Mucosa of rectum (tissue), 2 donors: ENCODE measurements around the gene SMARCA1.

Source experiments
- H3K27ac ChIP-seq, 2 donors: one replicate each; pipeline ENCODE4 v1.7.0; 2013; ENCODE audit warnings: inconsistent platforms in 2 of 2, low read depth in 2 of 2, low read length in 2 of 2
- H3K27me3 ChIP-seq, 2 donors: one replicate each; pipeline ENCODE4 v1.7.0; 2013; ENCODE audit warnings: low read length in 2 of 2; ENCODE audit not compliant: control insufficient read depth in 2 of 2, insufficient read depth in 2 of 2
- H3K36me3 ChIP-seq, 2 donors: one replicate each; pipeline ENCODE4 v1.7.0; 2013; ENCODE audit warnings: low read length in 2 of 2; ENCODE audit not compliant: control insufficient read depth in 2 of 2, insufficient read depth in 2 of 2
- H3K4me1 ChIP-seq, 2 donors: one replicate each; pipeline ENCODE4 v1.7.0; 2013; ENCODE audit warnings: low read length in 2 of 2, mild to moderate bottlenecking in 1 of 2; ENCODE audit not compliant: control insufficient read depth in 2 of 2, insufficient read depth in 2 of 2
- H3K4me3 ChIP-seq, 2 donors: one replicate each; pipeline ENCODE4 v1.7.0; 2013; ENCODE audit warnings: low read length in 2 of 2
- H3K9ac ChIP-seq, 2 donors: one replicate each; pipeline ENCODE4 v1.7.0; 2013; ENCODE audit warnings: low read length in 2 of 2, low read depth in 1 of 2, mild to moderate bottlenecking in 1 of 2
- H3K9me3 ChIP-seq, 2 donors: one replicate each; pipeline ENCODE4 v1.7.0; 2013; ENCODE audit warnings: low read length in 2 of 2; ENCODE audit not compliant: control insufficient read depth in 2 of 2
- donor health status: healthy.
- donor health status: Normal muscosa, but diverticular disease.

Gene SMARCA1

DNA sequence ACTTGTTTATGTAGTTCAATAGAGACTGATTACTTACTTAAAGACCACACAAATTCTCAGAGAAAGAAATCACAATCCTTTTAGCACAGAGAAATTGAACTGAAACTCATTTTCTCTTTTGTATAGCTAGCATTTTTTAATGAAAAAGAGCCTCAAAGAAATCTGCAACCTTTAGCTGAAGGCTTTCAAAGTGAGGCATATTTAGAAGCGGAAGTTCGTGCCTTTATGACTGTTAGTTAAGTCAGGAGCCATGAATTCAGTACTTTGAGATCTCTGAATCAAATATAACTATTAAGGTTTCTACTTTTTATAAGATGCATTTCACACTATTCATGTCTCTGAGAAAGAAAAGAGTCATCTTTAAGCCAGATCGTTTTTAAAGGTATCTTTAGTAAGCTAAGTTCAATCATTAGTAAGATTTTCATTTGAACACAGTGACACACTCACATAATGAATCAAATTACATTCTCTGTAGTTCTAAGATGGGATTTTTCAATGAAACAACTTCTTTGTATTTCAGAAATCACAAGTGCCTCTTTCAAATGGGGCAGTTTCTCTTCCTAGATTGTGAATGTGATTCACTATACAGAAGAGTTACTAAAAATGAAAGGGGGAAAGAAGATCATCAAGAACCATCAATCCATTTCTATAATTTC is 61.4 kb downstream of the SMARCA1 start:
- no peak overlapping the region for H3K9ac ChIP-seq
- H3K9me3 ChIP-seq = no peaks in the 10 kb centered on the region
- no peak overlapping the region for H3K27ac ChIP-seq
- no peaks in the 10 kb centered on the region for H3K27me3 ChIP-seq
- no peaks in the 10 kb centered on the region for H3K4me1 ChIP-seq
- no peak overlapping the region for H3K4me3 ChIP-seq
- no peaks in the 10 kb centered on the region for H3K36me3 ChIP-seq

- Histone ChIP-seq H3K27me3 (no peaks in the 10 kb centered on the region), H3K4me1 (no peaks in the 10 kb centered on the region), H3K36me3 (no peaks in the 10 kb centered on the region), H3K9me3 (no peaks in the 10 kb centered on the region), H3K4me3 (no peak overlapping the region), H3K27ac (no peak overlapping the region), H3K9ac (no peak overlapping the region)
Measured at GRCh38 chrX:129452523-129452922, 70.8 kb downstream of the SMARCA1 start.

DNA sequence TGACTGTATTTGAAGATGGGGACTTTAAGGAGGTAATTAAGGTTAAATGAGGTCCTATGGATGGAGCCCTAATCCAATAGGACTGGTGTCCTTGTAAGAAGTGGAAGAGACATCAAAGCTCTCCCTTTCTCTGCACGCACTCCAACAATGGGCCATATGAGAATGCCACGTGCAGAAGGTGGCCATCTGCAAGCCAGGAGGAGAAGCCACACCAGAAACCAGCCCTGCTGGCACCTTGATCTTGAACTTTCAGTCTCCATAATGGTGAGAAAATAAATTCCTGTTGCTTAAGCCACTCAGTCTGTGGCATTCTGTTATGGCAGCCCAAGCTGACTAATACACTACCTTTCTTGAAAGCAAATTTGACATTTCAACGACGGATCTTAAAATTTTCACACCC is 73.2 kb downstream of the SMARCA1 start:
- Histone ChIP-seq H3K4me3 (no peak overlapping the region), H3K27me3 (no peaks in the 10 kb centered on the region), H3K9me3 (no peaks in the 10 kb centered on the region), H3K27ac (no peak overlapping the region), H3K36me3 (no peaks in the 10 kb centered on the region), H3K4me1 (no peaks in the 10 kb centered on the region), H3K9ac (no peak overlapping the region)

GRCh38 chrX:129449148-129449547 is 74.1 kb downstream of the SMARCA1 start:
- no peak overlapping the region for H3K9ac ChIP-seq
- H3K27ac ChIP-seq = no peak overlapping the region
- H3K4me3 ChIP-seq = no peak overlapping the region
- no peaks in the 10 kb centered on the region for H3K4me1 ChIP-seq
- no peaks in the 10 kb centered on the region for H3K36me3 ChIP-seq
- H3K9me3 ChIP-seq = no peaks in the 10 kb centered on the region
- H3K27me3 ChIP-seq = no peaks in the 10 kb centered on the region

DNA sequence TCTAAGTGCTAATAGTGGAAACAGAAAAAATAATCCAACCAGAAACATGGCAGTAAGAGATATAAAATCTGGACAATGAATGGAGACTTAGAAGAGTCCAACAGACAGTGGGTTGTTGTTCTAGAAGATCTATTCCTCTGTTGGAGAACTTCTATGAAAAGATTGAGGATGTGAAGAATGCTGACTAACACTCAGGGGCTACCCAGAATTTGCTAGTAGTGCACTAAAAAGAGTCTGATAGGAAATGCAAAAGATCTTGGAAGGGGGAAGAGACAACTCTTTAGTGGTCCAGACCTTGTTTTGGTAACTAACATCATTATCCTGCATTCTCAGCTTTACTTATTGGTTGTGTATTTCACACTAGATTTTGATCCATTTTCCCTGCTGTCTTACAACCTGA is 77.9 kb downstream of the SMARCA1 start:
- H3K4me1 ChIP-seq = no peaks in the 10 kb centered on the region
- no peak overlapping the region for H3K27ac ChIP-seq
- no peaks in the 10 kb centered on the region for H3K9me3 ChIP-seq
- no peak overlapping the region for H3K9ac ChIP-seq
- no peaks in the 10 kb centered on the region for H3K36me3 ChIP-seq
- H3K27me3 ChIP-seq = no peaks in the 10 kb centered on the region
- H3K4me3 ChIP-seq = no peak overlapping the region

GRCh38 chrX:129433945-129434344 is 89.3 kb downstream of the SMARCA1 start:
- Histone ChIP-seq H3K4me1 (no peaks in the 10 kb centered on the region), H3K9ac (no peak overlapping the region), H3K9me3 (no peaks in the 10 kb centered on the region), H3K27ac (no peak overlapping the region), H3K4me3 (no peak overlapping the region), H3K27me3 (no peaks in the 10 kb centered on the region), H3K36me3 (no peaks in the 10 kb centered on the region)

DNA sequence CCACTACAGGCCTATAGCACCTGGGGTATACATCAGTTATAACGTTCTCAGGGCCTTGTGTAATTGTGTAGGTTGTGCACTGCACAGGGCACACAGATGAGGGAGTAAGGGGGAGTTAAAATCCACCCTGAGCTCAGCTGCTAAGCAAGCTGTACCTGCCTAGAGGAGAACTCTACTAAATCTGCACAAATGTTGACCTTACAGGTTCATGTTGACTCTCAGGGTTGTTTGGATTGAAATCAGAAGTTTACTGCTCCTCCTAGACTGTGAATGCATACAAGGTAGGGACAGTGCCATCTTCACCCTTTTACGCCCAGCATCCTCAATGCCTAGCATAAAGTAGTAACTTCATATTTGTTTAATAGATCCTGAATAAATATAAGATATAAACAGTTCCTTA is 89.8 kb downstream of the SMARCA1 start:
- Histone ChIP-seq H3K27me3 (no peaks in the 10 kb centered on the region), H3K36me3 (no peaks in the 10 kb centered on the region), H3K4me3 (no peak overlapping the region), H3K4me1 (no peaks in the 10 kb centered on the region), H3K9ac (no peak overlapping the region), H3K27ac (no peak overlapping the region), H3K9me3 (no peaks in the 10 kb centered on the region)

- H3K27ac ChIP-seq = no peak overlapping the region
- no peaks in the 10 kb centered on the region for H3K36me3 ChIP-seq
- H3K9me3 ChIP-seq = no peaks in the 10 kb centered on the region
- no peaks in the 10 kb centered on the region for H3K4me1 ChIP-seq
- H3K27me3 ChIP-seq = no peaks in the 10 kb centered on the region
- H3K9ac ChIP-seq = no peak overlapping the region
- H3K4me3 ChIP-seq = no peak overlapping the region
Measured at GRCh38 chrX:129427267-129427666, 96.0 kb downstream of the SMARCA1 start.

DNA sequence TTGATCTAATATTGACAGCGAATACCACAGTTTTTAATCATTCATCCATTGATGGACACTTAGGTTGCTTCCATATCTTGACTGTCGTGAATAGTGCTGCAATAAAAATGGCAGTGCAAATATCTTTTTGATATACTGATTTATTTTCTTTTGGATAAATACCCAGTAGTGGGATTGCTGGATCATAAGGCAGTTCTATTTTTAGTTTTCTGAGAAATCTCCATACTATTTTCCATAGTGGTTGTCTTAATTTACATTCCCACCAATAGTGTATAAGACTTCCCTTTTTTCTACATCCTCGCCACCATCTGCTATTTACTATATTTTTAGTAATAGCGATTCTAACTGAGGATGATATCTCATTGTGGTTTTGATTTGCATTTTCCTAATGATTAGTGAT is 100.1 kb downstream of the SMARCA1 start:
- Histone ChIP-seq H3K9ac (no peak overlapping the region), H3K36me3 (no peaks in the 10 kb centered on the region), H3K4me1 (no peaks in the 10 kb centered on the region), H3K9me3 (no peaks in the 10 kb centered on the region), H3K27me3 (no peaks in the 10 kb centered on the region), H3K27ac (no peak overlapping the region), H3K4me3 (no peak overlapping the region)

DNA sequence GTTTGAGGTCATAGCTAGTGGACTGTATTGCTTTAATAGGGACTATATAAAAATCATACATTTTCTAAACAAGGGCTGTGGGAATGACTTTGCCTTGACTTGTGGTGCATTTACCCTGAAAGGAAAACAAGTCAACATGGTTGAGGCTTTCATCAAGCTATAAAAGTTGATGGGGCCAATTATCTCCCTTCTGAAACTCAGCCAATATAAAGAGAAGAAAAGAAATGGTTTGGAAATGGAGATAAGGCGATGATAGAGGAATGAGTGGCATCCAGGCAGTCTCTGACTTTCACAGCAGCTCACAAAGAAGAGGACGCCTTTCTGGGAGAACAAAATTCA is 118.7 kb downstream of the SMARCA1 start:
- H3K27ac ChIP-seq = no peak overlapping the region
- no peak overlapping the region for H3K4me3 ChIP-seq
- H3K9ac ChIP-seq = no peak overlapping the region
- H3K4me1 ChIP-seq = no peaks in the 10 kb centered on the region
- H3K36me3 ChIP-seq = no peaks in the 10 kb centered on the region
- H3K9me3 ChIP-seq = no peaks in the 10 kb centered on the region
- H3K27me3 ChIP-seq = peaks cover 0 to 3% of the 10 kb centered on the region in 2 donors
